GM10266 (cell line): Measurements from ENCODE around the gene NEK6.

Experiments
- DNase-seq: peaks from one replicate; pipeline ENCODE4 v3.0.0; 2012; ENCODE audit errors: extremely low spot score
- CTCF ChIP-seq: IDR thresholded peaks from 2 replicates; pipeline ENCODE4 v1.5.1; 2012; ENCODE audit warnings: mild to moderate bottlenecking, low read depth; ENCODE audit not compliant: control insufficient read depth, insufficient read depth; ENCODE audit errors: missing control alignments

NEK6 gene

GRCh38 chr9:124364141-124364540, 106.4 kb downstream of the NEK6 start:
- DNase-seq = no peak
- TF ChIP-seq CTCF = no peak

GRCh38 chr9:124365036-124365435, 107.3 kb downstream of the NEK6 start:
- no peak for DNase-seq
- no peak for TF ChIP-seq CTCF

DNA sequence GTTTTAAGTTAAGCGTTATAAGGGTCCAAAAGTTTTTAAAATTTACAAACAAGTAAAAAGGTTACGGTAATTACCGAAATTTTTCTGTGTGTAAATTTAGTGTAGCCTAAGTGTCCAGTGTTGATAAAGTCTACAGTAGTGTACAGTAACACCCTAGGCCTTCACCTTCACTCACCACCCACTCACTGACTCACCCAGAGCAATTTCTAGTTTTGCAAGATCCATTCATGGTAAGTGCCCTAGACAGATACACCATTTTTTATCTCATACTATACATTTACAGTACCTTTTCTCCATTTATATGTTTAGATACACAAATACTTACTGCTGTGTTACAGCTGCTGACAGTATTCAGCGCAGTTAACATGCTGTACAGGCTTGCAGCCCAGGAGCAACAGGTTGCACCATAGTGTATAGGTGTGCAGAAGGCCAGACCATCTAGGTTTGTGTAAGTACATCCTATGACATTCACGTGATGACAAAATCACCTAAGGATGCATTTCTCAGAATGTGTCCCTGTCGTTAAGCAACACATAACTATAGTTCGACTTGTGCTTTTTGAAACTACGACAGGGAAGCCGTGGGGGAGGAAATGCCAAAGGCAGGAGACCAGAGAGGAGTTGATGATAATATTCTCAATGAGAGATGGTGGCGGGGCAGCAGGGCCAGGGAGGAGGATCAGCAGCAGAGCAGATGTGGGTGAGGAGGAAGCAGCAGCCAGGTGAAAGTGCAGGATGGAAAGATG, 108.9 kb downstream of the NEK6 start:
- no peak for DNase-seq
- no peak for TF ChIP-seq CTCF

- TF ChIP-seq CTCF = no peak
- no peak for DNase-seq
These were observed 110.9 kb downstream of the NEK6 start for GRCh38 chr9:124368692-124369091.

GRCh38 chr9:124369231-124369797, 111.6 kb downstream of the NEK6 start:
- no peak for DNase-seq
- no peak for TF ChIP-seq CTCF

- no peak for DNase-seq
- no peak for TF ChIP-seq CTCF
These were observed 113.3 kb downstream of the NEK6 start for GRCh38 chr9:124370896-124371582.

DNA sequence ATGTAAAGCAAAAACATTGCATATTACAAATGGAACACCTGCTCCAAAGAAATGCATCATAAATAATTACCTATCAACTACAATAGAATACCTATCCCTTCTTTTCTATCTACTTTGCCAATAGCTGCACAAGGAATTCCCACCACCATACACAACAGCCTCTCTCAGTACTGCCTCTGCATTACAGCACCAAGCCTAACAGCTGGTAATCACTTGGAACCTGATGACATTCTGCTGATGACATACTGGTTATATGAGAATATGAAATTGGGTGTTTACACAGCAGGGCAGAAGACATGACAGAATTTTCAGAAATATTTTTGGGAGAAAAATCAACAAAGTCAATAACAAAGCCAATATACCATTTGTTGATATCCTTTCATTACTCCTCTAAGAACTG, 114.3 kb downstream of the NEK6 start:
- DNase-seq = no peak
- TF ChIP-seq CTCF = no peak
